Stimulated activated naive CD4-positive, alpha-beta T cell treated with Interleukin-2 at 50 U/mL for 16 hours (primary cell): ENCODE data around the gene RFLNA.

Source experiments
- DNase-seq: peaks from one replicate; lab custom pipeline; 2025; lab: John Stamatoyannopoulos, UW

The RFLNA gene

DNA sequence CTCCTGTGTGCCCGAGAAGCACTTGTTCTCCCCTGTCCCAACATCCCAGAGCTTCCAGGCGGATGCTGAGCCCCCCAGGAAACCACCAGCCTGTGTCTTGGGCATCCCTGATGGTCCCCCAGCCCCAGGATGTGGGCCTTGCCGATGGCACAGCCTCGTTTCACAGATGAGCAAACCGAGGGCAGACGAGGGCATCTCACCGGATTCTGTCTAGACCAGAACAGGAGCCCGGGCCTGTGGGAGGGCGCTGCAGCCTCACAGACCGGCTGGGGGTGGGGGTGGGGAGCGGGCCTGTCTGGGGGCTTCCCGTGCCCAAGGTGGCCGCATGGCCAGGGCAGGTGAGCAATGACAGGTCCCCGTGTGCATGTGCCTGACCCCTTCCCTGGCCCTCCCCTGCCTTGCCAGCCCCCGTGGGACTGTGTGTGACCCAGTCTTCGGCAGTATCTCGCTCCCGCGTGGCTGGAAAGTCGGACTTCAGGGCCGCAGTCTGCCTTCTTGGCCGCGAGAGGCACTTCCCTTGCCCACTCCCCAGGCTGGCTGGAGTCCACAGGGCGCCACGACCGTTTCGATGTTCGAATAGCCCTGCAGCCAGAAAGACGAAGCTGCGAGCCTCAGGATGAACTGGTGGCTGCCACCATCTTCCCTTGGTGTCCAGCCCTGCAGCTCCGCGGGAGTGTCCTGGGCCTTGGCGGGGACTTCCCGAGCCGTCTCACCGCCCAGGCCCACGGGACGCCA lies 8.9 kb downstream of the RFLNA start:
- DNase-seq = no peak

DNA sequence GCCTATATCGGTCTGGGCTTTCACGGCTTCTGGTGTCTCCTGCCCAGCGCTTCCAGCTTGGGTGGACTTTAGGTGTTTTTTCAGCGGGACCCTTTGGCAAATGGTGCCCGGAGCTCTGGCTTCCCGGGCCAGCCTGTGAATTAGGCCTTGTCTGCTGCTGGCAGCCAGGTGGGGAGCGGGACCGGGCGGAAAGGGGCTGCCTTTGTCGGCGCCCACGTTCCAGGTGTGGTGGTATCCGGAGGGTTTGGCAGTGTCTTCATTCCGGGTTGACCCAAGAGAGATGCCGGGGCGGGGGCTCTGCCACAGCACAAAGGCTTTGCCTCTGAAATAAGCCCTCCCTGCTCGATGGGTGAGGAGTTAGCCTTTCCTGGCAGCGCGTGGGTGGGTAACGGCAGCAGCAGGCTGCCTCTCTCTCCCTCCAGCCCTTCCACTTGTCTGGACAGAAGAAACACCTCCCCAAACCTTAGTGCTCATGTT lies 9.5 kb downstream of the RFLNA start:
- DNase-seq = no peak

DNA sequence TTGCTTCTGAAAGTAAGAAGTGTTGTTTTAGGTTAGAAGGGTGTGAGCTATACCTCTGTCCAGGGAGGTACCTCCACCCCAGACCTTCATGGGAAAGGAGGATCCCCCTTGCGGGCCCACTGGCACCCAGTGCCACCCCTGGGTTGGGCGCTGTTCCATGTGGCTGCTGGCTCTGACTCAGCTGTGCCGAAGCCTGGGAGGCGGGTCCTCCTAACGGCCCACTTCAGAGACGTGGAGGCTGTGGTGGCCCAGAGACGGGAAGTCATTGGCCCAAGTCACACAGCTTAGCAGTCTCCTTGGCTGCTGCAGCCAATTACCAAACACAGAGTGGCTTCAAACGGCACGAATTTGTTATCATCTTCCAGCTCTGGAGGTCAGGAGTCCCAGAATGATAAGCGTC lies 10.2 kb downstream of the RFLNA start:
- DNase-seq = no peak

DNA sequence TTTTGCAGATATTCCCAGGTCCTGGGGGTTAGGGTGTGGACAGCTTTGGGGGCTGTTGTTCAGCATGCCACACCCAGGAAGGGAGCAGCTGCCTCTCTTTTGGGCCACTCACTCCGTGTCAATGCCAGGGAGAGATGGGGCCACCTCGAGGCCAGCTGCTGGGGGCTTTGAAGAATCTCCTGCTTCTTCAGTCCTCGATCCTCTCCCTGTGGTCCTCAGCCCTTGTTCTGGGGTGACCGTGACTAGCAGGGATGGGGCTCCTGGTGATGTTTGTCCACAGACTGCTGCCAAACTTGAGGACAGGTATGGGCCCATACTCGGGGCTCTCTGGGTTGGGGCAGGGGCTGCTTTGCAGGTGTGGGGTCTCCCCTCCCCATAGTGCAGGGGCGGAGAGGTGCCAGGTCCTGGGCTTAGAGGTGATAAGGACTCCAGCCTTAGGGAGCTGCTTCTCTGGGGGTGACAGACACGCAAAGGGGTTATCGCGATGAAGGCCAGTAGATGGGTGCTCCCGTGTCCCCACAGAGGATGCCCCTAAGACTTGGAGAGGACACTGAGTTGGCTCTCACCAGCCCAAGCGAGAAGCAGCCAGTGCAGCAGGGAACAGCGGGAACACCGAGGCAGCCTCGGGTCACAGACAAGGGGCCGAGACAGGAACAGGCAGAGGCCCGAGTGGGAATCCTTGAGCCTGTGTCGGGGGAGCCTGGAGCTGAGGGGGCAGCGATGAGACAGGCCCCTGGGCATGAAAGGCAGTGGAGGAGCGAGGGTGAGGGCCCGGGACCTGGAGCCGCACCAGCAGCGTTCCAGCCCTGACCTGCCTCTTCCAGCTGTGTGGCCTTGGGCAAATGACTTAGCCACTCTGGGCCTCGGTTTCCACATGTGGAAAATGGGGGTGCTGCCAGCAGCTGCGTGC lies 11.1 kb downstream of the RFLNA start:
- no peak for DNase-seq

DNA sequence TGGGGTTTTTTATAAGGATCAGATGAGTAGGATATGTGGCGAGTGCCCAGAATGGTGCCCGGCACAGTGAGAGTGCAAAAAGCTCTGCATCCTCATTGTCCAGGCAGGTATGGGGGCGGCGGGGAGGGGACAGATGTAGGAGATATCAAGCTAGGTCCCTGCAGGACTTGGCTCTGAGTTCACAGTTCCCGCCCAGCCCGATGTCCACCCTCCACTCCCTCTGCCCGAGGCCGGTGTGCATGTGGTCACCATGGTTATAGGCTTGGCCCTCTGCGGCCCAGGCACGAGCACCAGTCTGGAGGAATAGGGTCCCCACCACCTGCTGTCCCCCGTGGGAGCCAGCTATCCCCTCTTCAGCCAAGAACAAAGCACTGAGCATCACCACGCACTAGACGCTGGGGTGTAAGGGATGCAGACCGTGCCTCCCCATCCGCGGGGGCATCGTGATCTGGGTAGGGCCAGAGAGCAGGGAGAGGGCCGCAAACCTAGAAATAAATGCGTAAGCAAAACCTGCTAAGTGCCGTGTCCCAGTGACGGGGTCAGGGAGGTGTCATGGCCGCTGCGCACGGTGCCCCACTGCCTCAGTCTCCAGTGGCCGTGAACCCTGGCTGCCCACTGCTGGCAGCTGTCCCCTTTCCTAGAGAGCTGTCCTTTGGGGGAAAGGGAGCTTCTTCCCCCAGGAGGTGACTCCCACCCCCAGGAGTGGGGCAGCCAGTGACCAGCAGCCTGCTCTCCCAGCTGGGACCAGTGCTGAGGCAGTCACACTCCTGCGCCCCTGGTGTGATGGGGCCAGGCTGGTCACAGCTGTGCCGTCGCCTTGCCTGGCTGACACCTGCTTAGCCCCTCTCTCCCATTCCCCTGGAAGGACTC lies 12.0 kb downstream of the RFLNA start:
- no peak for DNase-seq

DNA sequence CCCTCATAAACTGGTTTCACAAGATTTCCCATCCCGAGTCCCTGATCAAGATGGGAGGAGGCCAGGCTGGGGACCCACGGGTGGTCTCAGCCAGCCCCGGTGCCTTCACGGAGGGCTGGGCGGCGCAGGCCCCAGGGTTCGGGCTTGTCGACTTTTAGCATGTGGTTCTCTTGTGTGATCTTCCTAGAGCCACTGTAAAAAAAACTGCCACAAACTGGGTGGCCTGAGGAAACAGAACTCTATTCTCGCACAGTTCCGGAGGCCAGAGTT lies 12.6 kb downstream of the RFLNA start:
- DNase-seq = no peak

DNA sequence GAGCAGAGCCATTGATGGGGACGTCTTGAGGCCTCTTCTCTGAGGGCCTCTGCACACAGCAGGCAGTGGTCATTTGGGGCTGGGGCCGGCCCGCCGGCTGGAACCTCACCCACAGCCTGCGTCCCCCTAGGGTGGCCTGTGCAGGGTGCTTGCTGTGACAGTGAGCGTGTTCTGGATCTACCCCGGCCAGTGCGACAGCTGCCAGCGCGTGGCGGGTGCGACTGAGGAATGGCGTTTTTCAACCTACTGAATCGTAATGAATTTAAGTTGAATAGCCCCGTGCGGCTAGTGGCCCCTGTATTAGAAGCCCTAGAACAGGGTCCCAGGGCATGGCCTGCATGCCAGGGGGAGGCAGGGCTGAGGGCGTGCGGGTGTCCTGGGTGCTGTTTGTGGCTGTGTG lies 13.8 kb downstream of the RFLNA start:
- DNase-seq = no peak

DNA sequence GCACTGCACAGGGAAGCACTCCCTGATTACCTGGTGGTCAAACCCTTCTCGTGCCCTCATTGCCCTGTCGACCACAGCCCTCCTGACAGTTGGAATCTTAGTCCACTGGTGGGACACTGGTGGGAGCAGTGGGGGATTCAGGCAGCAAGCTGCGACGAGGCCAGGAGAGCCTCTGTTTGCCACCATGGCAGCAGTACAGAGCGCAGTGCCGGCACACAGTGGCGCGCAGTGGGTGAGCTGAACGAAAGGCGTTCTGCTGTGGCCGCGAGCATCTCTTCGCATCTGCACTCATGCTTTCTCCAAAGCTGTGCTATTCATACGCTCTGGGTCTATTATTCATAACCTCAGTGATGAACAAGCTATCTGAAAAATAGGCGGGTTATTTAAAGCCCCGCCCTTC lies 14.3 kb downstream of the RFLNA start:
- no peak for DNase-seq

DNA sequence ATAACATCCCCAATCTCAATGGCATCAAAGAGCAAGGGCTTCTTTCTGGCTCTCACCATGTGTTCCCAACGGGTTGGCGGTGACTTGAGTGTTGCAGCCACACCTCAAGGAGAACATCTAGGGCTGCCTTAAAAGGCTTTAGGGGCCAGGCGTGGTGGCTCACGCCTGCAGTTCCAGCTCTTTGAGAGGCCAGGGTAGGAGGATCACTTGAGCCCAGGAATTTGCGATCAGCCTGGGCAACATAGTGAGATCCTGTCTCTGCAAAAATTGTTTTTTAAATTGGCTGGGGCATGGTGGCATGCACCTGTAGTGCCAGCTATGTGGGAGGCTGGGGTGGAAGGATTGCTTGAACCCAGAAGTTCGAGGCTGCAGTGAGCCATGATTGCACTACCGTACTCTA lies 14.9 kb downstream of the RFLNA start:
- DNase-seq = no peak

DNA sequence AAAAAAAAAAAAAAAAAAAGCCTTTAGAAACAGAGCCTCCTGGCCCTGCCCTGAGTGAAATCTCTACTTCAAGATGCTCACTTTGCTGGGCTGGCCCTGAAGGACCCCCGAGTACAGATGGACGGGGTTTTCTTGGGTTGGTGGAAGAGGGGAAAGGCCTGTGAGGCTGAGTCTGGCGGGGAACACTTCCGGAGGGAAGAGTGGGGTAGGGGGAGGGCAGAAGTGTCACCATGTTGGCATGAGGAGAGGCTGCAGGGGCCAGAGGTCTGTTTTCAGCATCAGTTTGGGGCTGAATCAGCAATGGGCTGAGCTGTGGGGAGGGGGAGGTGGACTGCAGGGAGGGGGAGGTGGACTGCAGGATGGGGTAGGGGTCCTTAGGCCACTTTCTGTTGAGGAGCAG lies 15.3 kb downstream of the RFLNA start:
- DNase-seq = no peak

DNA sequence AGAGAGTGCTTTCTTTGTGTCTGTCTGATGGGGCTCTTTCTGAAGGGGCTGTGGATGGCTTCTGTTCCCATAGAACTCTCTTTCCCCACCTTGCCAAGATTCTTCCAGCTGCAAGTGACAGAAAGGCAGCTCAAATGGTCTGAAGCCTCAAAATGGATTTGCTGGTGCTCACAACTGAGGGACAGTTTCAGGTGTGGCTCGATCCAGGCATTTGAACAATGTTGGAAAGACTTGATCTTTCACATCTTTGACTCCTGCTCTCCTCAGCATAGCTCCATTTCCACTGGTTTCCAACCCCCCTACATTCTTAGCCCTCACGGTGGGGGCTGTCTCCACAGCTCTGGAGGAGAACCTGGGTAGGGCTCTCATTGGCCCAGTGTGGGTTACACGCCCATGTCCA lies 15.9 kb downstream of the RFLNA start:
- no peak for DNase-seq

DNA sequence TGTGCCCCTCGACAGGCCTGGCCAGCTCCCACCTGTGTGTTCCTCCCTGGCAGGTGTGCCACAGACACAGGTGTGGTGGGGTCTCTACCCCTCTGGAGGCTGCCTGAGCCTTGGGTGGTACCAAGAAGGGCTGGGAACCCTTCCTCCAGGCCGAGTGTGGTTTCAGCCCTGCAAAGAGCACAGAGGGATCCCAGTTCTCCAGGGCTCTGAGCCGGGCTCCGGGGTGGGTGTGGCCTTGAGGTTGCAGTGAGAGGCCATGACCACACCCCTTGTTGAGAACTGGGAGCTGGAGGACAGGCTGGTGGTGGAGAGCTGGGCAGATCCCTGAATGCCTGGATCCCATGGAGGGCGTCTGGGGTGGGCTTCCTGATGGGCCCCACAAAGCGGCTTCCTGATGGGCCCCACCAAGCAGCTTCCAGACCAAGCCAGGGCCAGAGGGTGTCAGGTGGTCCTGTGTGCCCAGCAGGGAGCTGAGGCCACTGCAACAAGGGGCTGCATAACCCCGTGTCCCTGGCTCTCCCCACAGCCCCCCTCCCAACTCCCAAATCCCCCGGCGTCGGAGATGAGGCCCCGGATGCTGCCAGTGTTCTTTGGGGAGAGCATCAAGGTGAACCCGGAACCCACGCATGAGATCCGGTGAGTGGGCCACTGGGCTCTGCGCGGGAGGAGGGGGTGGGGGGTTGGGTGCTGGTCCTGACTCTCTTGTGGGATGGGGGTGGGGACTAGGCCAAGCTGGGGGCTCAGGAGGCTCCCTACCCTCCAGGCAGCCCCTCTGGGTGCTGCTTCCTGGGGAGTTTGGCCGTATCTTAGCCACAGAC lies 16.6 kb downstream of the RFLNA start:
- DNase-seq = no peak

DNA sequence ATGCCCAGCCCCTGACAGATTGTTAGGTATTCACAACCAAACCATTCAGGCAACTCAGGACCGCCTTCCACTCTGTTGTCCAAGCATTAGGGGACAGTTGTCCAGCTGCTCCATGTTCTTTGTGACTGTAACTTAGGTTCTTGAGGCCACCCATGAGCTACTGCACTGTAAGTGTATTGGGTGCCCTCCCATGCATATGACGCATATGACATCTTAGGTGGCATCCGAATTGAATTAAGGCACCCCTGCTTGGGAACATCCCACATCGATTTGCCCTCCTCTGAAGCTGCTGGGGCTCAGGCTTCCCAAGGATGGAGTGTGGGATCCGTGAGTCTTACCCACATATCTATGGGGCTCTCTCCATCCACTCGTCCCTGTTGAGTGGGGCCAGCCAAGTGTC lies 17.7 kb downstream of the RFLNA start:
- no peak for DNase-seq

DNA sequence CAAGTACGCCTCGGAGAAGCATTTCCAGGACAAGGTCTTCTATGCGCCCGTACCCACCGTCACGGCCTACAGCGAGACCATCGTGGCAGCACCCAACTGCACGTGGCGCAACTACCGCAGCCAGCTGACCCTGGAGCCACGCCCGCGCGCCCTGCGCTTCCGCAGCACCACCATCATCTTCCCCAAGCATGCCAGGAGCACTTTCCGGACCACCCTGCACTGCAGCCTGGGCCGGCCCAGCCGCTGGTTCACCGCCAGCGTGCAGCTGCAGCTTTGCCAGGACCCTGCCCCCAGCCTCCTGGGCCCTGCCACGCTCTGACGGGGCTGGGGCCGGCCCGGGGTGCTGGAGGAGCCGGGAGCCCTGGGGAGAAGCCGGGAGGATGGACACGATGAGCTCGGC lies 19.3 kb downstream of the RFLNA start:
- no peak for DNase-seq

DNA sequence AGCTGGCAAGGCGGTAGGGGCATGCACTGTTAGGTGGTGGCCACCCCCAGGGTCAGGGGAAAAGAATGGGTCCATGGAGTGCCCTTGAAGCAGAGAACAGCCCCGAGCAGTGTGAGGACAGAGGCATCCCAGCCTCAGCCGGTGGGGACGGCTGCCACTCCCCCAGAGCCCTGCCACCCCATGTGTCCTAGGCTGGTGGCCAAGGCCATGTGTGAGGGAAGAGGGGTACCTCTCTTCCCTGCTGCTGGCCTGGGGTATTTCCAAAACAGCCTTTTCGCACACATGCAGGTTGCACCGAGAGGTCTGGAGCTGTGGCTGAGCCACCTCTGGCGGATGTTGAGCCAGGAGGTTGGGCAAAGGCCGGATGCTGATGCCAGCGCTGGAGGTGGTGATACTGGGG lies 19.9 kb downstream of the RFLNA start:
- no peak for DNase-seq

DNA sequence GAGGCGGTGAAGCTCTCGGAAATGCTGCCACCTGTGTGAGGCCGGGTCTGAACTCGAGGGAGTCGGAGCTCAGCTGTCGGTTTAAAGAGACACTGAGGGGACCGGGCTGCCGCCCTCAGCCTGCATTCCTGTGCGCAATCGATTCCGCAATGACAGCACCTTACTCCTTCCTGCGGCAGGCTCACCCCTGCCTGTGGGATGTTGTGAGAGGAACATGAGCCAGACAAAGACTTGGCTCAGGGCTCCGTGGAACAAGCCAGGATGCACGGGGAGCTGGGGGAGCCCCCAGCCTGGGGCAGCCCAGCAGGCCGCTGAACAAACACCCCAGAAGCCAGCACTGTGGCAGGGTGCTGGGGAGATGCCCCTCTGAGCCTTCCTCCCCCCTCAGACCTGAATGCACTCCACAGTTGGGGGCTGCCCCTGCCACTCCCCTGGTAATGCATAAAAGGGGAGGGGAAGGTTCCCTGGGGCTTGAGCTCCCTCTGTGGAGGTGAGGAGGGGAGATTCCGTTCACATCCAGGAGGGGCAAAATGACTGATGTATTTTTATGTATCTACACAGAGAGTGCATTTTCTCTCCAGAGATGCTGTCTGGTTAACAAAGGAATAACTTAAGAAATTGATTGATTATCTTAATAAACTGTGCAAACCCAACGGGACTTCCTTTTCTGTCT lies 20.6 kb downstream of the RFLNA start:
- no peak for DNase-seq

DNA sequence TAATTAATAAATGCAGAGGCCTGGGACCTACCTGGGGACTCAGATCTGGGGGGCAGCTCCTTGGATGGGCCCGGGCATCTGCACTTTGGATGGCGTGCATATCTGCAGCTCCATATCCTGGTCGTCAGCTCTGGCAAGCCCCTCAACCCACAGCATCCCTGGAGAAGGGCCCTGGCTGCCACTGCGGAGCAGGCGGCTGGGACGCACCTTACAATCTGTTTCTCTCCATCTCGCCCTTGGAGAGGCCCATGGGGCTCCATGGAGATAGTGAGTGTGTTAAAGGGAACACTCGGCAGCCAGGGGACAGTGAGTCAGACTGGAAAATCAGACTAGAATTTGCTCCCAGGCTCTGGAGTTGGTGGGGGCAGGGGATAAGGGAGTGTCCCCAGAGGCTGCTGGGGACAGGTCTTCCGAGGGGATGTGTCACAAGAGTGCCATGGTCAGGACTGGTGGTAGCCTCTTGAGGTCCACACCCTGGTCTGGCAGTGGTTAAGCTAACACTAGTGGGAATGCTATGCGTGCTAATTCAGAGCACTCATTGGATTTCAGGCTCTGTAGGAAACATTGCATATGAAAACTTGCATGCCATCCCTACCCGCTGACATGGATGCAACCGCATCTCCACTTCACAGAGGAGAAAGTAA lies 21.5 kb downstream of the RFLNA start:
- no peak for DNase-seq

DNA sequence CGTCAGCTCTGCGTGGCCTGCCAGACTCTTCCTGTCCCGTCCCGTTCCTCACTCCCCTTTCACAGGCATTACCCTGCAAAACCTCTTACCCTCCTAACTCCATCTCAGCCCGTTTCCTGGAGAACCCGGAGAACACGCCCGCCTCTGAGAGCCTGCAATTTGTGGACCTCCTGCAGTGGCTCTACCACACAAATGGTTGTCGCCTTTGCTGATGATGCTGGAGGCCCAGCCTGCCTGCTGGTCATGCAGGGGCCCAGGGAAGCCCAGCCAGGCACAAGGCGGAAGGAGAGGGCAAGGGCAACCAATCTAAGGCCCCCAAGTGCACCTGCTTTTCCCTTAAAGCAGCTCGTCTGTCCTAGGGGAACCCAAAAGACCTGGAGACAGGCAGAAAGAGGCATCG lies 22.5 kb downstream of the RFLNA start:
- no peak for DNase-seq

DNA sequence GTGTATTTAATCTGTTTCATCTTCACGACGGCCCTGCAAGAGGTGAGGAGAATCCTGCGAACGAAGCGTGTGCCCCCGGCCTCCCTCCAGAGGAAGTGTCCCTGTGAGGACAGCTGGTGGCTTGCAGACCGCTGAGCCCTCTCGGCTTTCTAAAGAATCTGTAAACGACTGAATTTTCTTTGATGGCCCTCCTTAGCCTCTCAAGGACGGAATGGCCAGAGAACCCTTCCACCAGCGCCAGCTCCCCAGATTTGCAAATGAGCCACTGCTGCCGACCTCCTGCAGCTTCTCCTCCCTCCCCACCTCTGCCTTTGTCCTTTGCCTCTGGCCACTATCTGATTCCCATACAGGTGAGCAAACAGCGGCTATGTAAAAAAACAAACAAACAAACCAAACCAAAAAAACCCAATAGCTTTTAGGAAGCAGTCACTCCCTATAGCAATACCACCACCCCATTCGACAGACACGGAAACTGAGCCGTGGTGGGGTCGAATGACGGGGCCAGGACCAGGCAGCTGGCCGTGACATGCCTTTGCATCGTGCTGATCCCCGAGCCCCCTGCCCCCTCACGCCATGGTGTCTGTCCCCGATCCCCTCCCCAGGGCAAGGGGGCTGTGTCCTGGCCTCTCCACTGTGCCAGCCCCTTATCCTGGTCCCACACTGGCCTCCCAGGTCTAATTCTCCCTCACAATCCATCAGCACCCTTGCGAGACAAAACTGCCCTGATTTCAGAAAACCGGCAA lies 23.6 kb downstream of the RFLNA start:
- DNase-seq = no peak
